ENCODE measurements around the gene SLC2A4. TPM values are rescaled to one million over a fixed set of nuclear protein-coding genes. Genes with fewer than 3 reads are reported as not detected.

The SLC2A4 gene
- total RNA-seq, 1 experiment from 2014 or later, result not detected

DNA sequence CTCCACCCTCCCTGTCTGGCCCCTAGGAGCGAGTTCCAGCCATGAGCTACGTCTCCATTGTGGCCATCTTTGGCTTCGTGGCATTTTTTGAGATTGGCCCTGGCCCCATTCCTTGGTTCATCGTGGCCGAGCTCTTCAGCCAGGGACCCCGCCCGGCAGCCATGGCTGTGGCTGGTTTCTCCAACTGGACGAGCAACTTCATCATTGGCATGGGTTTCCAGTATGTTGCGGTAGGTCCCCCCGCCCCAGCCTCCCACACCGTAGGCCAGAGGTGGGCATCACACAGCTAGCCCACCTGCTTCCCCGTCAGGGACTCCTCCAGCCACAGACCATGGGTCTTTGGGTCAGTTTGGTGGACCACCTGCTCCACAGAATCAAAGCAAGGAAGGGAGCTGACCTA lies 4.2 kb downstream of the SLC2A4 start:
- Histone ChIP-seq H3K27ac (ENCODE audit: low read length) (no peak overlapping the region), H4K20me1 (ENCODE audit: insufficient read depth, low read depth, low read length) (no peaks in the 10 kb centered on the region), H3K9me2 (replicated peaks; ENCODE audit: insufficient read depth, low read length) (no peaks in the 10 kb centered on the region), H3K36me3 (ENCODE audit: insufficient read depth, low read length) (no peaks in the 10 kb centered on the region), H3K9me3 (ENCODE audit: low read length) (no peaks in the 10 kb centered on the region), H3K9ac (ENCODE audit: low read length) (no peak overlapping the region), H3K4me3 (ENCODE audit: low read length) (no peak overlapping the region), H3K79me2 (ENCODE audit: low read length) (no peaks in the 10 kb centered on the region), H3K4me1 (ENCODE audit: low read length) (peaks cover 24% of the 10 kb centered on the region), H3K4me2 (ENCODE audit: low read depth, low read length, poor library complexity, severe bottlenecking) (no peak overlapping the region), H3K27me3 (ENCODE audit: low read length) (no peaks in the 10 kb centered on the region), H2AFZ (ENCODE audit: low read length) (no peak overlapping the region)
- DNase-seq, result no peak

DNA sequence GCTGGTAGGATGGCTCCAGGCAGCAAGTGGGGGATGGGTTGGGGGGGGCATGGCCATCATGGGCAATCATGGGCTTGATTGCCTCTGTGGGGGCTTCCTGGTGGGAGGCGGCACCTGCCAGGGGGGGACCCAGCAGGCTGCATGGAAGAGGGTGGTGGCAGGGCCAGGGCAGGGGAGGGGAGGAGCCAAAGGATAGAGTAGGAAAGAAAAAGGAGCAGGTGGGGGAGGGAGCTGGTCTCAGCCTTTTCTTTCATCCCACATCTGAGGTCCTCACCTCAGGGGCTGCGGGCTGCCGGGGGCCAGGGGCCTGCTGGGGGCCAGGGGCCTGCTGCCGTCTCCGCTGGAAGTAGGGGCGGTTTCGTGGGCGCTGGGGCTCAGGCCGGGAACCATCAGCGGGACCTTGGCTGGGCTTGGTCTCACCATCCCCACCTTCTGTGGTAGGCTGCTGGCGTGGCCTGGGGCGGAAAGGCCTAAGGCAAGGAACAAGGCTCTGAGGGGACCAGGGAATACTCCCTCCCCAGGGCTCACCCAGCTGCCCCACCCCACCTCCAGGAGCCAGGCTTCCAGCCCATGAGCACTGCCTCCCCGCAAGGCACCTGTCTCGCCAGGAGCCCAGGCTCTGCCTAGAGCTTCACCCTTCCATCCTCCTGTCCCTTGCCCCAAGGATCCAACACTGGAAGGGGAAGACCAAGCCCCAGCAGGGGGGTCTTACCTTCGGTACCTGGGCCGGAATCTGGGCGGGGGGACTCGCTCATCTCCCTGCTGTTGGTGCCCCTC lies 7.9 kb downstream of the SLC2A4 start:
- Histone ChIP-seq H3K27ac (ENCODE audit: low read length) (no peak overlapping the region), H3K9me3 (ENCODE audit: low read length) (no peaks in the 10 kb centered on the region), H3K9ac (ENCODE audit: low read length) (no peak overlapping the region), H3K4me1 (ENCODE audit: low read length) (peaks cover 6% of the 10 kb centered on the region; the same call in 1 of the 2 replicates), H3K4me3 (ENCODE audit: low read length) (no peak overlapping the region), H3K4me2 (ENCODE audit: low read depth, low read length, poor library complexity, severe bottlenecking) (no peak overlapping the region), H3K79me2 (ENCODE audit: low read length) (no peaks in the 10 kb centered on the region), H3K9me2 (replicated peaks; ENCODE audit: insufficient read depth, low read length) (no peaks in the 10 kb centered on the region), H3K36me3 (ENCODE audit: insufficient read depth, low read length) (no peaks in the 10 kb centered on the region), H2AFZ (ENCODE audit: low read length) (no peak overlapping the region), H4K20me1 (ENCODE audit: insufficient read depth, low read depth, low read length) (no peaks in the 10 kb centered on the region), H3K27me3 (ENCODE audit: low read length) (no peaks in the 10 kb centered on the region)
- no peak for DNase-seq

DNA sequence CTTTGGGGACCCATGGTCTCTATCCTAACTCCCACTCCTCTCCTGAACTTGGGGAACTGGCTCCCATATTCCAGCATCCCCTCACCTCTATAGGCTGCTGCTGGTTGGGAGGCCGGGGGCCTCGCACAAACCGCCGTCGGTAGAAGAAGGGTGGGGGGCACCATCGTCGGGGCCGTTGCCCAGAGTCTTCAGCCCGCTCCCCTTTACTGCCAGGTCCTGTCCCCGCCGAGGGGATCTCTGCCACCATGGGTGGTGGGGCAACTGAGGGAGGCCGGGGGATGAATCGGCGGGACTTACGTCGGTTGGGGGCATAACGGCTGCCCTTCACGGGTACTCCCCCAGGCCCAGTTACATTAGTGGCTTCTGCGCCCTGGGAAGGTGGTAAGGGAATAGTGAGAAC lies 8.6 kb downstream of the SLC2A4 start:
- Histone ChIP-seq H3K27ac (ENCODE audit: low read length) (no peak overlapping the region), H3K4me2 (ENCODE audit: low read depth, low read length, poor library complexity, severe bottlenecking) (no peak overlapping the region), H4K20me1 (ENCODE audit: insufficient read depth, low read depth, low read length) (no peaks in the 10 kb centered on the region), H3K9me2 (replicated peaks; ENCODE audit: insufficient read depth, low read length) (no peaks in the 10 kb centered on the region), H3K4me3 (ENCODE audit: low read length) (no peak overlapping the region), H2AFZ (ENCODE audit: low read length) (no peak overlapping the region), H3K4me1 (ENCODE audit: low read length) (peaks cover 6% of the 10 kb centered on the region; the same call in 1 of the 2 replicates), H3K79me2 (ENCODE audit: low read length) (no peaks in the 10 kb centered on the region), H3K9ac (ENCODE audit: low read length) (no peak overlapping the region), H3K36me3 (ENCODE audit: insufficient read depth, low read length) (no peaks in the 10 kb centered on the region), H3K9me3 (ENCODE audit: low read length) (no peaks in the 10 kb centered on the region), H3K27me3 (ENCODE audit: low read length) (no peaks in the 10 kb centered on the region)
- DNase-seq, result no peak

DNA sequence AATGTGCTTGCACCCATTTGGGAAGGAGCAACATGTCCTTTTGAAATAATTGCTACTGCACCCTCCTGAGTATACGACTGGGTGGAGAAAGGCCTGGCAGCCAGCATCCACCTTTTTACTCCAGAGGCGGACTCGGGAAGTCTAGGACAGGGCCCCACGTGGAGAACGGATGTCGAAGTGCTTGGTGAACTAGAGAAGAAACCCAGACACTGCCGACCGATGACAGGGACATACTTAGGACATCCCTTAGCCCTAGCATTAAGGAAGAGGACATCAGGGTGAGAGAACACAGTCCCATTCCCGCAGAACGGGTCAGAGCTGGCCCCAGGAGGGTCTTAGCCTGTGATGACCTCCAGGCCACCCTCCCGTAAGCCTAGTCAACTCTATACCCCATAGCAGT lies 9.2 kb downstream of the SLC2A4 start:
- Histone ChIP-seq H3K79me2 (ENCODE audit: low read length) (no peaks in the 10 kb centered on the region), H3K9me2 (replicated peaks; ENCODE audit: insufficient read depth, low read length) (no peaks in the 10 kb centered on the region), H3K4me2 (ENCODE audit: low read depth, low read length, poor library complexity, severe bottlenecking) (no peak overlapping the region), H2AFZ (ENCODE audit: low read length) (no peak overlapping the region), H3K9me3 (ENCODE audit: low read length) (no peaks in the 10 kb centered on the region), H3K36me3 (ENCODE audit: insufficient read depth, low read length) (no peaks in the 10 kb centered on the region), H3K27me3 (ENCODE audit: low read length) (no peaks in the 10 kb centered on the region), H3K4me3 (ENCODE audit: low read length) (no peak overlapping the region), H3K27ac (ENCODE audit: low read length) (no peak overlapping the region), H3K4me1 (ENCODE audit: low read length) (peaks cover 6% of the 10 kb centered on the region; the same call in 1 of the 2 replicates), H4K20me1 (ENCODE audit: insufficient read depth, low read depth, low read length) (no peaks in the 10 kb centered on the region), H3K9ac (ENCODE audit: low read length) (no peak overlapping the region)
- DNase-seq, result no peak

DNA sequence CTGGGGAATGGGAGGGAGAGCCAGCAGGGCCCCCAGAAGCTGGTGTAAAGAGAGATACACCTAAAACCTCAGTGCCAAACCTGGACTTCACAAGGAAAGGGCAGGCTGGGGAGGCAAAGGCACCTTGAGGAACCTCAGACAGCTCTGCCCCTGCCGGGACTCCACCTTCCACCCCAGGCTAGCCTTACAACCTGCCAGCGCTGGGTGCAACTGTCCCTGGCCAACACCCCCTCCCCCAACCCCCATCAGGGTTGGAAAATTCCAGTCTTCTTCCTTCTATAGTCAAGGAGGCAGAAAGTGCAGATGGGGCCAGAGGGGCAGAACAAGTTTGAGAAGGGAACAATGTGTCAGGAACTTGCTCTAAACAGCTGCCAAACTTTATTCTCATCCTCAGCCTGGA lies 10.7 kb downstream of the SLC2A4 start:
- Histone ChIP-seq H3K9me2 (replicated peaks; ENCODE audit: insufficient read depth, low read length) (no peaks in the 10 kb centered on the region), H3K4me2 (ENCODE audit: low read depth, low read length, poor library complexity, severe bottlenecking) (no peak overlapping the region), H3K36me3 (ENCODE audit: insufficient read depth, low read length) (no peaks in the 10 kb centered on the region), H3K4me3 (ENCODE audit: low read length) (no peak overlapping the region), H4K20me1 (ENCODE audit: insufficient read depth, low read depth, low read length) (no peaks in the 10 kb centered on the region), H3K27me3 (ENCODE audit: low read length) (no peaks in the 10 kb centered on the region), H3K79me2 (ENCODE audit: low read length) (no peaks in the 10 kb centered on the region), H3K4me1 (ENCODE audit: low read length) (peaks cover 4% of the 10 kb centered on the region), H3K9ac (ENCODE audit: low read length) (no peak overlapping the region), H2AFZ (ENCODE audit: low read length) (no peak overlapping the region), H3K27ac (ENCODE audit: low read length) (no peak overlapping the region), H3K9me3 (ENCODE audit: low read length) (no peaks in the 10 kb centered on the region)
- DNase-seq, result no peak

DNA sequence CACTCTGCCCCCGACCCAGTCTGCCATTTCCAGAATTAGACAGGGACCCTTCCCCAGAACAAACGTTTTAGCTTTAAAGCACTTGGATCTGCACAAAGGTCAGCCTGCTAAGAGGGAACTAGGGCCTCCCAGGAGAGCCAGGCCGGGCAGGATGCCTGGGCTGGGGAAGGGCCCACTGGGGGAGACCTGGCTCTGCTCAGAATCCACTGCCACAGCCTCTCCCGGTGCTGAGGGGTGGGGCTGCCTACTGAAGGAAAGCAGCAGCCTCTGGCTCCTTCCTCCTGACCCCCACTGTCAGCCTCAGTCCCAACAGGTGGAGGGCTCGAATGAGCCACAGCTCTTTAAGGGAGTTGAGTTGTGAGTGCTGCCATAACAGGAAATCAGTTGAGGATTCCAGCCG lies 11.2 kb downstream of the SLC2A4 start:
- DNase-seq, result no peak
- H3K4me3 ChIP-seq (ENCODE audit: low read length), result no peak overlapping the region
- H3K9me2 ChIP-seq (replicated peaks; ENCODE audit: insufficient read depth, low read length), result no peaks in the 10 kb centered on the region
- H4K20me1 ChIP-seq (ENCODE audit: insufficient read depth, low read depth, low read length), result no peaks in the 10 kb centered on the region
- H3K27ac ChIP-seq (ENCODE audit: low read length), result no peak overlapping the region
- H3K79me2 ChIP-seq (ENCODE audit: low read length), result no peaks in the 10 kb centered on the region
- H2AFZ ChIP-seq (ENCODE audit: low read length), result no peak overlapping the region
- no peaks in the 10 kb centered on the region for H3K27me3 ChIP-seq (ENCODE audit: low read length)
- no peak overlapping the region for H3K4me2 ChIP-seq (ENCODE audit: low read depth, low read length, poor library complexity, severe bottlenecking)
- H3K4me1 ChIP-seq (ENCODE audit: low read length), result peaks cover 4% of the 10 kb centered on the region
- no peaks in the 10 kb centered on the region for H3K36me3 ChIP-seq (ENCODE audit: insufficient read depth, low read length)
- H3K9ac ChIP-seq (ENCODE audit: low read length), result no peak overlapping the region
- no peaks in the 10 kb centered on the region for H3K9me3 ChIP-seq (ENCODE audit: low read length)

DNA sequence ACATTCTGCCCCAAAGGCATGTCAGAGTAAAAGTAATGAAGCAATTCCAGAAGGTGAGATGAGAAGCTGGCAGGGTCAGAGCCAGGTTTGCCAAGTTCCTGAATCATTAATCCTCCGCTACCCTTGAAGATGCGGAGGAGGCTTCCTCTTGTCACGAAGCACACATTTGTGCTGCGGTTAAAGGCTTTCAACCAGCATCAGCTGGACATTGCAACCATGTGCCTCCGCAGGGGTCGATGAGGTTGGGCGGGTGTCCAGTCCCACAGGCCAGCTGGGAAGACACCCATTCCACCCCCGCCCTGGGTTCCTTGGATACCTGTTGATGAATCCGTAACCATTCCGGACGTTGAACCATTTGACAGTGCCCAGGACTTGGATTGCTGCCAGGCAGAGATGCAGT lies 11.6 kb downstream of the SLC2A4 start:
- Histone ChIP-seq H3K4me2 (ENCODE audit: low read depth, low read length, poor library complexity, severe bottlenecking) (no peak overlapping the region), H3K27me3 (ENCODE audit: low read length) (no peaks in the 10 kb centered on the region), H3K79me2 (ENCODE audit: low read length) (no peaks in the 10 kb centered on the region), H3K36me3 (ENCODE audit: insufficient read depth, low read length) (no peaks in the 10 kb centered on the region), H3K9me2 (replicated peaks; ENCODE audit: insufficient read depth, low read length) (no peaks in the 10 kb centered on the region), H3K4me1 (ENCODE audit: low read length) (peaks cover 4% of the 10 kb centered on the region), H3K4me3 (ENCODE audit: low read length) (no peak overlapping the region), H3K9me3 (ENCODE audit: low read length) (no peaks in the 10 kb centered on the region), H3K27ac (ENCODE audit: low read length) (no peak overlapping the region), H4K20me1 (ENCODE audit: insufficient read depth, low read depth, low read length) (no peaks in the 10 kb centered on the region), H2AFZ (ENCODE audit: low read length) (no peak overlapping the region), H3K9ac (ENCODE audit: low read length) (no peak overlapping the region)
- no peak for DNase-seq

DNA sequence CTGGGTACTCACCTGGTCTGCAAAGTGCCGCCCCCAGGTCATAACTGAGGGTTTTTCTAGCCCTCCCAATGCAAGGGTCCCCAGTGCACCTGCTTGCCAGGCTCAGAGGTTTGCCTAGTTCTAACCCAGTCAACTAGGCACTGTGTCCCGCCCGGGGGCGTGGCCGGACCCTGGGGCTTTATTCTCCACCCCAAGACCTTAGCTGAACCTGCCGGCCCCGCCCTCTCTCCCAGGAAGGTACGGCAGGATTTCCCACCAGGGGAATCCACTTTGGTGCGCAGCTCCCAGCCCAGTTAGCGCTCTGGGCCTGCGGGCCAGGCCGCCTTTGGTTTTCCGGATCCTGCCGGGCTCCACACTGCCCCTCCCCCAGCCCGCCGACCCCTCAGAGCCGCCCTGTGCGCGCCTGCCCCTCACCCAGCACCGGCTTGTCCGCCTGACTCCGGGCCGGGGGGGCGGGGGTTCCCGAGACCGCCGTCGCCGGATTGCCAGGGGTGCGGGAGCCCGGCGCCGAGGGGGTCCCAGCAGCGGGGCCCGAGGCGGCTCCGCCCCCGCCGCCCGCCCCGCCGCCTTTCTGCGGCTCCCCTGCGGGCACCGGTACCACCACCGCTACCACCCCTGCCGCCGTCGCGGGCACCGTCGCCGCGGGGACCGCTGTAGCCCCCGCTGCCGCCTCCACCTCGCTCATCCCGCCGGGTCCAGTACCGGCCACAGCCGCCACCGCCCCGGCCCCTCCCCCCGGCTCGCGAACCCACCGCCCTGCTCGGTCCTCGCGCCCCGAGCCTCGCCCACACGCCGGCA lies 12.5 kb downstream of the SLC2A4 start:
- no peak overlapping the region for H3K4me3 ChIP-seq (ENCODE audit: low read length)

More for the DNA sequence above, 12.5 kb downstream of the SLC2A4 start:
- DNase-seq, result no peak
- no peaks in the 10 kb centered on the region for H3K9me2 ChIP-seq (replicated peaks; ENCODE audit: insufficient read depth, low read length)
- no peak overlapping the region for H3K27ac ChIP-seq (ENCODE audit: low read length)
- no peak overlapping the region for H3K4me2 ChIP-seq (ENCODE audit: low read depth, low read length, poor library complexity, severe bottlenecking)
- H3K9ac ChIP-seq (ENCODE audit: low read length), result no peak overlapping the region
- no peaks in the 10 kb centered on the region for H3K27me3 ChIP-seq (ENCODE audit: low read length)
- no peaks in the 10 kb centered on the region for H4K20me1 ChIP-seq (ENCODE audit: insufficient read depth, low read depth, low read length)
- no peaks in the 10 kb centered on the region for H3K36me3 ChIP-seq (ENCODE audit: insufficient read depth, low read length)
- no peaks in the 10 kb centered on the region for H3K79me2 ChIP-seq (ENCODE audit: low read length)
- H2AFZ ChIP-seq (ENCODE audit: low read length), result no peak overlapping the region
- H3K4me1 ChIP-seq (ENCODE audit: low read length), result peaks cover 4% of the 10 kb centered on the region
- no peaks in the 10 kb centered on the region for H3K9me3 ChIP-seq (ENCODE audit: low read length)
